HG02884 (cell line): Measurements from ENCODE around the gene STK26.
"Not testable (repeated sequence)": the region's sequence is repeated elsewhere in the genome, so short reads cannot be mapped to it uniquely, and the experiment has no call there.

ENCODE experiments used
- ATAC-seq: cut with Tn5 transposase; IDR thresholded peaks from one replicate; pipeline ENCODE4 v1.9.1; 2021; ENCODE audit warnings: mild to moderate bottlenecking, moderate library complexity; ENCODE audit not compliant: unreplicated experiment

The STK26 gene

DNA sequence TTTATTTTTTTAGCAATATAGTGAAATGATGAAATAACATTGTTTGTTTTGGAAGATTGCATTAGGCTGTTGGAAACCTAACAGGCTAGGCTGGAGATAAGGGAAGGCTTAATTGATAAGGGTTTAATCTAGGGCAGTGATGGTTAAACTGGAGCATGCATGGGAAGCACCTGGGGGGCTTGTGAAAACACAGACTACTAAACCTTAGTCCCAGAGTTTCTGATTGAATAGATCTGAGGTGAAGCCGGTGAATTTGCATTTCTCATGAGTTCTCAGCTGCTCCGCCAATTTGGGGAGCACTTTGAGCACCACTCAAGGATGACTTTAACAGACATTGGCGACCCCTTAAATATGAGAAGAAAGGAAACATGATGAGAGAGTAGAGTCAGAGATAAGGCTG, 11.5 kb downstream of the STK26 start:
- ATAC-seq, result peak; percentile 46

DNA sequence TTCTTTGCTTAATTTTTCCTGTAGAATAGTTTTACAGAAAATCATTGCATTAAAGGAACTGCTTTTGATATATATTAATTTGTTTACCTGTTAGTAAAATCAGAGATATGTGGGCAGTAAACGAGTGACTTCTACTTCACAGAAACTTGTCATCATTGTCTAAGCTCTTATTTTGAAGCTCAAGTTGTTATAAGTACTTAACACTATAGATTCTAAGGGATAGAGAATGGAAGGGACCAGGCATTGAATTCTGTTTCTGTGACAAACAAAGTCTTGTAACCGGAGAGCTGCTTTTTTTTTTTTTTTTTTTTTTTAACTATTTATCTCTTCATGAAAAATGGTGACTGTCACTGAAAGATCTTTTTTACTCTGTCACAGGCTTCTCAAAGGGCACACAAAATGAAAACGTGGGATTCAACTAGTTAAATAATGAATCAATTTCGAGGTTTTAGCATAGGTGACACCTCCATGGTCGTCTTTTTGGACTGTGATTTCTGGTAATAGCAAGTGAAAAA, 14.4 kb downstream of the STK26 start:
- no peak for ATAC-seq

DNA sequence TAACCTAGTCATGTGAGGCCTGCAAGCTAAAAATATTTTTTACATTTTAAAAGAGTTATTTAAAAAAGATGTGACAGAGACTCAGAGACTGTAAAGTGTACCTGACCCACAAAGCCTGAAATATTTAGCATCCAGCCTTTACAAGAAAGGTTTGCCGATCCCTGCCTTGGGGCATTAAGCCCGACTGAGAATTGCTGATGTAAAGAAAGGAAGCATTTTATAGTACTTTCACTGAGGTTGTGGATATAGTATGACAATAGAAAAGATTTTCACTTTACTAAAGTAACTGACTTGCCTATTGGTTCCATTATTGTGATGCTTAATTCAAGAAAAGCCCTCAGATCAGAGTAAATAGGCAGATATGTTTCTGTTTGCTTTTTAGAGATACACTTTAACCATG, 17.0 kb downstream of the STK26 start:
- ATAC-seq, result no peak

DNA sequence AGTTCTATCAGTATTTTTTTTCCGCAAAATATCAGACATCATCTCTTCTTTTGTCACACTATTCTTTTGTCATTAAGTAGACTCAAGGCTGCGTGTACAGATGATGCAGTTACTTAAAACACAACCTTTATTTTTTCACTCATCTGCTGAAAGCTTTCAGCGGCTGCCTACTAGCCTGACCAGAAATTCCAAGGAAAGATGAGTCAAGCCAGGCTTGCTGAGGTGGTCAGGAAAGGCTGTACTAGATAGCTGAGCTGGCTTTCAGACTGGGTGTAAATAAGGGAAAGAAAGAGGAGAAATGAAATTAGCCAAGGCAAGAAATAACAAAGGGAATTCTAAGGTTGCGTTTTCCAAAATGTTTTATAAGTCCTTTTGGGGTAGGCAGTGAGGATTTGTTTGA, 17.9 kb downstream of the STK26 start:
- no peak for ATAC-seq

DNA sequence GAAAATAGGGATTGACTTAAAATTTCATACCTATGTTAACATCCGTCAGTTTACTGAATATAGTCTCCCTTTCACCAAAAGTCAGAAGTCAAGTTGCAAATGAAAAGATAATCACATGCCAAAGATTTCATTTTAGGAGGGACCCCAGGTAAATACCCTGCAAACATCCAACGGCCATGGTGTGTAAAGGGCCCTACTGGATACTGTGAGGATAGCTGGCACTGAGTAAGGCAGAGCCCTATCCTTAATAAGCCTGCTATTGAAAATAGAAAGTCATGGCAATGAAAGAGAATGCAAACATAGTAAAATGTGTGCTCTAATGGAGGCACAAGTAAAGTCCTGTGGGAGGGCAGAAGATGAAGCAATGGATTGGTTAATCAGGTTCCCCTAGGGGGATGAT, 20.9 kb downstream of the STK26 start:
- ATAC-seq, result no peak

DNA sequence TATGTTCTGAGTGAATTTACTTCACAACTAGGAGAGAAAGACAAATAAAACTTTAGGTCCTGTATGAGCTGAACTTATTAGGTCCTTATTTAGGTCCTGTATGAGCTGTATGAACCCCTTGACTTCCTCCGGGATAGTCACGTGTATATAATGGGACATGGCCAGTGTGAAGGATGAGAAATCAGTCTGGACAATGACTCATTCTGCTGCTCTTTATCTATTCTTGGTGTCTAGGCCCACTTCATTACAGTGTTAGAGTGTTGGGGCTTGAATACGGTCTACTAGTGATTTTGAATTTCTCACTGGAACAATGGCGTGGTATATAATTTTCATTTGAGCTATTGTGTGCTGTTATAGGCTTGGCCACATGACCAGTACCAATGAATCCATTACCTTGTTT, 21.9 kb downstream of the STK26 start:
- ATAC-seq, result no peak

DNA sequence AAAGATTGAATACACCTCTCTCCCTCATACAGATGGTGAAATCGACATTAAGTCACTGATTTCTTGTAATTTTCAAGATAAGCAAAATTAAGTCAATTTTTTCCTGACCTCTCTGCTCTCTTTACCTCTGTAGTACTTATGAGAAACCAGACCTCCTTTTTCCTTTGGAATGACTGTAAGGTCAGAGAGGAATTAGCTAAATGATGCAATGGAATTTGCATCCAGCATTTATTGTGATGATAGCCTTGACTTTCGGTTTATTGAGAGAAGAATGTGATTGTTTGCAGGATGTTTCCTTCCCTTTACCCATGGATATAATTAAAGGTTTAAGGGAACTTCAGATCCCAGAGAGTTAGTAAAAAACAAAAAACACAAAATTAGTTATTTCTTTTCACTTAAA, 22.4 kb downstream of the STK26 start:
- ATAC-seq, result no peak

DNA sequence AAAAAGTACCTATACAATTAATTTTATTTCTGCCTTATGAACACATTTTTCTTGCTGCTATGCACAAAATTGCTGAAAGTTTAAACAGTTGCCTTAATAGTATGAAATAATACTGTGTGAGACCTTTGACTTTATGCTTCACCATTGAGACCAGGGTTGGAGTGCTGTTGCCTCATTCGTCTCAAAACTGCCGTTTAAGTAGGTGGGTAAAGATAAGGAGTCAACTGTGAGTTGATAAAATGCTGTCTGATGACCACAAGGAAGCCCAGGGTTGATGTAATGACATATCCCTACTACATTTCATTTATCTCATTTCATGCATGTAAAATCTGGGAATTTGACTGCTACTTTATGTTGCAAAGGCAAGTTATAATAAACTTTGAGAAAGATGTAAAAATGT, 23.4 kb downstream of the STK26 start:
- no peak for ATAC-seq

DNA sequence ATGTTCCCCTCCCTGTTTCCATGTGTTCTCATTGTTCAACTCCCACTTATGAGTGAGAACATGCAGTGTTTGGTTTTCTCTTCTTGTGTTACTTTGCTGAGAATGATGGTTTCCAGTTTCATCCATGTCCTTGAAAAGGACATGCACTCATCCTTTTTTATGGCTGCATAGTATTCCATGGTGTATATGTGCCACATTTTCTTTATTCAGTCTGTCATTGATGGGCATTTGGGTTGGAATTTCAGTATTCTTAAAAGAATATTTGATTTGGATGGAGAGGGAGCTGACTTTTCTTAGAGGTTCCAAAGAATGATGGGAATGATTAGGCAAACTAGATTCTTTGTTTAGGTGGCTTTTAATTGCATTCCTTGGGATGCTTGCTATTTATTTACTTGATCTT, 28.7 kb downstream of the STK26 start:
- not testable (repeated sequence) for ATAC-seq

DNA sequence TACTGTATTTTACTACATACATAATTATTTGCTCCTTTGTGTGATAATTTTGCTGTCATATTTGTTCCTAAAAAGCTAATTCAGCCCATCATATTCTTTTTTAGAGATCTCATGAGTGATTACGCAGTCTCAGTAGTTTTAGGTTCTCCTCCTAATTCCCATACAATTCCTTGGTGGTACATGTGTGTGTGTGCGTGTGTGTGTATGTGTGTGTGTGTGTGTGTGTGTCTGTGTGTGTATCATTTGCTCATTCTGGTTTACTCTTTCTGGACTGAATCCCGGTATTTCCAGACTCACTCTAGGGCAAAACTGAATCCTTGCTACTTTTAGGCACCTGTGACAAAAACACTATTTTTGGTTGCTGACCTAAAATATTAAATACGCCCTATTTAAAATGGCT, 34.9 kb downstream of the STK26 start:
- no peak for ATAC-seq

DNA sequence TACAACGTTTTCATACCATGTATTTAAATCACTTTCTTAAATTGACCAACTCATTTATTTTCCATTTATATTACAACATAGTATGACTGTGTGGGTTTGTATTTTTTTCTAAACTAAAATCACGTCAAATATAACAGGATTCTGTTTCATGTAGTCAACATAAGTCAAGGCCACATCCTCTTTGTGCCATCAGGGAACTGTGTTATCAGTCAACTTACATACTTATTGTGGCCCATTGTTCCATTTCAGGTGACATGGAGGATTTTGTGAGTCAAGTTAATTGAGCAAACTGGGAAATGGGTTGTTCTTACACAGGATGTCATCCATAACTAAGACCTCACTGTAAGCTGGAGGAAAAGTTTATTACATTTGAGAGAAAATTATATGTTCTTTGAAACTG, 35.9 kb downstream of the STK26 start:
- no peak for ATAC-seq

DNA sequence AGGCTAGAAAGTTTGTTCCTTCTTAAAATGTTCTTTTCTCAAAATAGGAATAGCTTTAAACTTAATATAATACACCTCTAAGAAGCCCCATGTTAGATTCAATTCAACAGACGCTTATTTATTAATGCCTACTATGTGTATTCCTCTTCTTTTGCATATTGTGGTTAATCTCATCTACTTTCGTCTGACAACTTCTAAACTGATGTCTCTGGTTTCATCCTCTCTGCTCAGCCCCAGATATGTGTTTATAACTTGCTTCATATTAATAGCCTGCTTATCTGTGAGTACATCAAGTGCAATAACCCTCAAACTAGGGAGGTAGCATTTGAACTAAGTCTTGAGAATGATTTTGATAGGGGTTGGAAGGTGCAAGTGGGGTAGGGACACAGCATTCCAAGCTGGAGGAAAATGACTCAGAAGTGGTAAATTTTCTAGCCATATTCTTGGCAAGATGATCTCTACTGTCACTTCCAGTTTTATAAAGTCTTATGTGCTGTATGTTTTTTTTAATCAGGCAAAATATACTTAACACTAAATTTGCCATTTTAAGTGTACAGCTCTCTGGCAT, 37.0 kb downstream of the STK26 start:
- no peak for ATAC-seq

DNA sequence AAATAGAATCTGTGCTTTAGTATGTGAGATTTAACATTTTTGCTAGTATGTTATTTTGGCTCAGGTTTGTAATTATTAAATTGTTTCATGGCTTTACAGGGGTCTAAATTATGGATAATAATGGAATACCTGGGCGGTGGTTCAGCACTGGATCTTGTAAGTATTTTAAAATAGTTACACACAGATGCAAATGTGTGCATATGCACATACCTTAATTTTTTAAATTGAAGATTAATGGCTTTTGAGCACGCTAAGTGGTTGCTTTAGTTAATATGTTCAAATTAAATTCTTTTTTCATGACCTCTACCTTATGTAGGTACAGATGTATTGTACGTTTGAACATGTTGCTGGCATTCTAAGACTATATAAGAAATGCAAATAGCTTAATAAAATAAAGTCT, 40.2 kb downstream of the STK26 start:
- ATAC-seq, result no peak

DNA sequence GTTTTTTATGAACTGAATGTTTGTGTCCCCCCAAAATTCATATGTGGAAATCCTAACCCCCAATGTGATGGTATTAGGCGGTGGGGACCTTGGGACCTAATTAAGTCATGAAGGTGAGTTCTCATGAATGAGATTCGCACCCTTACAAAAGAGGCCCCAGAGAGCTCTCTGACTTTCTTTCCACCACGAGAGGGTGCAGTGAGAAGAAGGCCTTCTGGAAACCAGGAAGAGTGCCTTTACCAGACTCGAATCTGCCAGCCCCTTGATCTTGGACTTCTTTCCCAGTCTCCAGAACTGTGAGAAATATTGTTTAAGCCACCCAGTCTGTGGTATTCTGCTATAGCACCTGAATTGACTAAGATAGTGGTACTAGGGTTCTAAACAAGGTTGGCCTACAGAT, 40.8 kb downstream of the STK26 start:
- ATAC-seq, result no peak

DNA sequence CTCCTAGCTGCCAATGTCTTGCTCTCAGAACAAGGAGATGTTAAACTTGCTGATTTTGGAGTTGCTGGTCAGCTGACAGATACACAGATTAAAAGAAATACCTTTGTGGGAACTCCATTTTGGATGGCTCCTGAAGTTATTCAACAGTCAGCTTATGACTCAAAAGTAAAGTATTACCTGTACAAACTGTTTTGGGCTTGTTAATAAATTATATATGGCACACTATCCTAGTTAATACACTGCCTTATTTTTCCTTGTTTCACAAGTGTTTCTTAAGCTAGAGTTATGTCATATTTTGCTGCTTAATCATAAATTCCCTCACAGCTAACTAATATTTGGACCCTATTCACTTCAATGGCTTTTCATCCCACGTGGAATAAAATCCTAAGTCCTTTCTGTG, 45.3 kb downstream of the STK26 start:
- no peak for ATAC-seq

DNA sequence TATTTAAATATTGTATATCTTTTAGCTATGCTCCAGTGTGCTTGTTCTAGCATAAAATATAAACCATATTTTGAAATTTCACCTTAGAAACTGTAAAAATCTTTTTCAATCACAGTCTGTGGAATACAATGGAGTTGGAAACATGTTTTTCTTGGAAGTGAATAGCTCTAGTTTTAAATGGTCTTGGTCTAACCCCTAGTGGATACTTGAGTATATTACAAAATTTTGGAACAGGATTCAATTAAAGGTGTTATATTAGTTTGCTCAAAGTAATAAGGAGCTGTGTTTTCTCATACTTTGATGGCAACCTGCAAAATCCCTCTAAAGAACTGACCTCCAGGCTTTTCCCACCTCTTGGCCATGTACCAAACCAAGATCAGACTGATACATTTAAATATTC, 48.2 kb downstream of the STK26 start:
- ATAC-seq, result no peak

DNA sequence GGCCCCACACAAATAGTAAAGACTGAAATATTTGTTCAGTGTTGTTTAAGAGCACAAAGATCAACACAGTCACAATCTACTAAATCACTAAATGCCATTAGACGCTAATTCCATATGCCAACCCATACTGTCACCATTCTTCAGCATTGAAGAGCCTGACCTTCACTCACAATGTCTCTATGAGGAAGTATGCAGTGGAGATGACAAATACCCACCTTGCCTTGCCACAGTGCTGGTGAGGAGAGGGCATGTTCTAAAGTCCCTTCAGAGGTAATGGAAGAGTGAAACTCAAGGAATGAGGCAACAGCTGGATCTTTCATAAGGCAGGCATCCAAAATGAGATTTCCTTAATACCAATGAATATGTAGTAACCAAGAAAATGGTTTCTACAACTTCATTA, 54.3 kb downstream of the STK26 start:
- no peak for ATAC-seq

DNA sequence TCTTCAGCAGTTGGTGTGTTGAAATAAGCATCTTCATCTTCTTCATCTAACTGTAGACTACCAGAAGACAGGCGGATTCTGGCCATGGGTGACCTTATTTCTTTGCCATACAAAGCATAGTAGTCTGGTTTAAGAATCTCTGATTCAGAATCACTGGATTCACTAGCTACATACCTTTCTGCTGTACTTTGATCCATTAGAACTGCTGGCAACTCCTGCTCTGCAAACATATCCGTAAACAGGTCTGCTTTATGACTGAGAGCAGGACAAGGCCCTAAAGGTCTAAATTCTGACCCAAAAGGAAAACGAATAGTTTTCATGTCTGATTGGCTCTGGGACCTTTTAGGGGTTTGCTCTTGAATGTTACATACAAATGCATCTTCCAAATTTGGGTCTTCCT, 54.8 kb downstream of the STK26 start:
- ATAC-seq, result no peak

DNA sequence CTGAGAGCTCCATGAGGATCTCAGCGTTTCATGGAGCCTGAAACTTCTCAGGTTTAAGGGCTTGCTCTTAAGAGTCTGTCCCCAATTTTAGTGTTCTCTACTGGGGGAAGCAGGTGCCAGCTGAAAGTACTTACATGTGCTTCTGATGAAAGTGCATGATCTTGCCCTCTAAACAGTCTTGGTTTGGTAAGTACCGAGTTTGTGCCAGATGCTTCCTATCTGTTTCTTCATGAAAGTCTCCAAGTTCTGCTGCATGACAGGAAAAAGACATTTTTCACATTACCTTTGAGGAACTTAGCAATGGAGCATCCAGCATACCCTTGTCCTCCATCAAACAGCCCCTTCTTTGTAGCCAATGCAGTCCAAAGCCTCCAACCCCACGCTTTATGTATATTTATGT, 62.7 kb downstream of the STK26 start:
- no peak for ATAC-seq

DNA sequence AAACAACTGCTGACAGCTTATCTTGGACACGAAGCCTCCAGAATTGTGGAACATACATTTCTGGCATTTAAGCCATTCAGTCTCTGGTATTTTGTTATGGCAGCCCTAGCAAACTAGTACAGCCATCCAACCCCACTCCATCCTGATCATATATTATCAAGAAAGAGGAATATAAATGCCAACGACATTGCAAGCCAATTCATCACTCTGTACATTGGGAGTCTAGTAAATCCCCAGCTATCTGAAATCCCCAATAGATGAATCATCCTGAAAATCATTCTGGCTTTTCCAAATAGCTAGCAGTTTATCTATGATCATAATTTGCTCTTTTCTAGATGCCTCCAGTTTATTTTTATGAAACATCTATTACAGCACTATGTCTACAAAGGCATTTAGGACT, 63.6 kb downstream of the STK26 start:
- ATAC-seq, result no peak

DNA sequence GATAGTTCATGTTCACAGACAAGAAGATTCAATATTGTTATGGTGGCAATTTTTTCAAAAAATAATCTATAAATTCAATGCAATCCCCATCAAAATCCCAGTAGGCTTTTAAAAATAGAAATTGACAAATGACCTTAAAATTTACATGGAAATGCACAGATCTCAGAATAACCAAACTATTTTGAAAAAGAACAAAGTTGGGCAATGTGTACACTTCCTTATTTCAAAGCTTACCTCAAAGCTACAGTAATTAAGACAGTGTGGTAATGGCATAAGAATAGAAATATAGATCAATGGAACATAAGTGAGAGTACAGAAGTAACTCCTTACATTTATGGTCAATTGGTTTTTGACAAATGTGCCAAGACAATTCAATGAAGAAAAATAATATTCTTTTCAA, 65.8 kb downstream of the STK26 start:
- no peak for ATAC-seq

DNA sequence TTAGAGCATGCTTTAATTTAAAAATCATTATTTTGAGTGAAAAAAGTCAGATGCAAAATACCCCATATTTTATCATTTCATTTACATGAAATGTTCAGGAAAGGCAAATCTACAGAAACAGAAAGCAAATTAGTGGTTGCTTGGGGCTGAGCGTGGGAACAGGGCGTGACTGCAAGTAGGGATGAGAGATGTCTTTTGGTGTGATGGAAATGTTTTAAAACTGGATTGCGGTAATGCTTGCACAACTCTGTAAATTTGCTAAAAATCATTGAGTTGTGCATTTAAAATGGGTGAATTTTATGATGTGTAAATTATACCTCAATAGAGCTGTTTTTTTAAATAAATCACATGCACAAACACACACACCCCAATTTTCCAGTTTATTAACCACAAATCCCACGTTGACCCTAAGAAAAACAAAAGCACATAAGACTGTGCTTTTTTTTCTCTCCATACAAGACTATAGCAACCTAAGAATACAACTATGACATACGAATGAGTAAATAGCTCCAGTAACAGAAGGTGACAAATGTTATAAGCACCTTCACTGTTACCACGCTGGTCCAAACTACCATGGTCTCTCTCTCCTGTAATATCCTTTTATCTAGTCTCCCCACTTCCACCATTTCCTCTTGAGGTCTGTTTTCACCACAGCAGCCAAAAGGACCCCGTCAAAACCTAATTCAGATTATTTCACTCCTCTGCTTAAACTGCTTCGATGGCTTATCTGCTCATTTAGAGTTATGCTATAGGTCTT, 67.5 kb downstream of the STK26 start:
- no peak for ATAC-seq
